ENCODE results near the gene MLX. TPM values are rescaled to one million over a fixed set of nuclear protein-coding genes. Genes with fewer than 3 reads are reported as not detected.

MLX gene
- total and polyA plus RNA-seq, 2 of the 8 experiments (the other 6 are each of a cell fraction or from before 2014, with no cell fraction given) = 27.0 to 27.5 TPM

DNA sequence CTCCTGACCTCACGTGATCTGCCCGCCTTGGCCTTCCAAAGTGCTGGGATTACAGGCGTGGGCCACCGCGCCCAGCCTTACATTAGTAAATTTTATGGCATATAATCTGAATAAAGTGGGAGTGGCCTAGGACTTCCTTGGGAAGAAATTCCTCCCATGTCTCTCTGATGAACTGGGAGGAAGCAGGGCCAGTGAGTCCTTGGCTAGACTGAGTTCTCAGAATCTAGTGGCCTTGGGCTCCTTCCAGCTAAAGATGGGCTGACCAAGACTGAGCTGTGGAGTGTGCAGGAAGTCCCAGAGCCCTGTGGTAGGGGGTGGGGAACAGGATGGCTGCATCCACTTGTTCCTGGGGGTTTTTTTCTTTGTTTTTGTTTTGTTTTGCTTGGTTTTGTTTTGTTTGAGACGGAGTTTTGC is 40.9 kb upstream of the MLX start:
- CTCF ChIA-PET (ENCODE audit: partially characterized antibody) = interaction anchor here (0.9 to 1.9 kb wide), 6 partner anchors 11 to 249 kb away, joined by 3 to 11 read pairs (median 6); no protein-coding TSS in a partner anchor
- POLR2A ChIA-PET (ENCODE audit: partially characterized antibody) = interaction anchor here (1.9 kb wide), 1 partner anchor 10 kb away, joined by 5 read pairs; the partner anchor contains the start of gene NAGLU
- 97% methylated on average over 6 of the region's 6 CpGs; no CpG with 5 or more reads in 1 of the 2 experiments for WGBS, 2 experiments (ENCODE audit: extremely low coverage in 1 of 2, insufficient coverage in 1 of 2, insufficient read length in 1 of 2, insufficient replicate concordance in 2 of 2, low coverage in 1 of 2, low lambda C conversion rate in 2 of 2, missing lambda C conversion rate in 1 of 2)
- no peak for TF ChIP-seq TAF1 (IDR thresholded peaks at IDR 0.05; ENCODE audit: low read depth, low read length)
- no peak for TF ChIP-seq EGR1 (IDR thresholded peaks at IDR 0.05; ENCODE audit: borderline replicate concordance, low read depth, low read length)
- TF ChIP-seq ZNF274 (IDR thresholded peaks at IDR 0.05; ENCODE audit: borderline replicate concordance, extremely low read depth, low read length) = no peak
- no peak for TF ChIP-seq PHF8 (conservative IDR thresholded peaks at IDR 0.05; ENCODE audit: low read depth, low read length)
- no peak for TF ChIP-seq BCL11A (IDR thresholded peaks at IDR 0.05; ENCODE audit: low read depth in 2 of 2, low read length in 2 of 2)
- no peak for TF ChIP-seq POU5F1 (IDR thresholded peaks at IDR 0.05; ENCODE audit: low read depth, low read length)
- TF ChIP-seq, protein P1, sequence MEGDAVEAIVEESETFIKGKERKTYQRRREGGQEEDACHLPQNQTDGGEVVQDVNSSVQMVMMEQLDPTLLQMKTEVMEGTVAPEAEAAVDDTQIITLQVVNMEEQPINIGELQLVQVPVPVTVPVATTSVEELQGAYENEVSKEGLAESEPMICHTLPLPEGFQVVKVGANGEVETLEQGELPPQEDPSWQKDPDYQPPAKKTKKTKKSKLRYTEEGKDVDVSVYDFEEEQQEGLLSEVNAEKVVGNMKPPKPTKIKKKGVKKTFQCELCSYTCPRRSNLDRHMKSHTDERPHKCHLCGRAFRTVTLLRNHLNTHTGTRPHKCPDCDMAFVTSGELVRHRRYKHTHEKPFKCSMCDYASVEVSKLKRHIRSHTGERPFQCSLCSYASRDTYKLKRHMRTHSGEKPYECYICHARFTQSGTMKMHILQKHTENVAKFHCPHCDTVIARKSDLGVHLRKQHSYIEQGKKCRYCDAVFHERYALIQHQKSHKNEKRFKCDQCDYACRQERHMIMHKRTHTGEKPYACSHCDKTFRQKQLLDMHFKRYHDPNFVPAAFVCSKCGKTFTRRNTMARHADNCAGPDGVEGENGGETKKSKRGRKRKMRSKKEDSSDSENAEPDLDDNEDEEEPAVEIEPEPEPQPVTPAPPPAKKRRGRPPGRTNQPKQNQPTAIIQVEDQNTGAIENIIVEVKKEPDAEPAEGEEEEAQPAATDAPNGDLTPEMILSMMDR (IDR thresholded peaks at IDR 0.05; ENCODE audit: control extremely low read depth in 1 of 3, insufficient read depth in 1 of 3, low read depth in 1 of 3, low read length in 3 of 3) = no peak
- TF ChIP-seq CHD1 (IDR thresholded peaks at IDR 0.05; ENCODE audit: low read depth, low read length) = no peak
- no peak for TF ChIP-seq CBX5 (IDR thresholded peaks at IDR 0.05; ENCODE audit: low read depth, low read length)
- TF ChIP-seq POLR2A (IDR thresholded peaks at IDR 0.05; ENCODE audit: control extremely low read depth in 1 of 2, low read depth in 2 of 2, low read length in 2 of 2) = no peak
- TF ChIP-seq TEAD4 (IDR thresholded peaks at IDR 0.05; ENCODE audit: low read depth, low read length) = no peak
- TF ChIP-seq RFX5 (IDR thresholded peaks at IDR 0.05; ENCODE audit: borderline replicate concordance, low read depth, low read length) = no peak

More for the DNA sequence above, 40.9 kb upstream of the MLX start:
- Histone ChIP-seq H3K4ac (replicated peaks; ENCODE audit: insufficient read length, low read depth, low read length) (no peak overlapping the region), H2AFZ (ENCODE audit: low read length) (no peak overlapping the region), H3K9ac (replicated peaks in 1 of 4; ENCODE audit: extremely low read depth in 1 of 4, low read depth in 3 of 4, low read length in 3 of 4) (no peak overlapping the region), H2BK12ac (ENCODE audit: low read depth, low read length) (no peak overlapping the region), H3K79me2 (ENCODE audit: control insufficient read depth in 1 of 2, insufficient read depth in 2 of 2, low read length in 2 of 2) (no peaks in the 10 kb centered on the region), H3K23ac (ENCODE audit: insufficient read length) (no peak overlapping the region), H3K27me3 (replicated peaks in 1 of 4; ENCODE audit: control insufficient read depth in 3 of 4, extremely low read depth in 1 of 4, insufficient read depth in 3 of 4, low read length in 3 of 4) (no peaks in the 10 kb centered on the region; a peak in 1 of 7 replicates), H4K91ac (replicated peaks; ENCODE audit: insufficient read length, low read length) (no peak overlapping the region), H2BK15ac (ENCODE audit: low read length) (no peak overlapping the region), H3K79me1 (ENCODE audit: low read depth, low read length) (no peaks in the 10 kb centered on the region), H3K4me2 (ENCODE audit: insufficient read depth in 1 of 2, low read depth in 2 of 2, low read length in 2 of 2) (no peak overlapping the region), H3K18ac (ENCODE audit: extremely low read depth, low read length) (no peak overlapping the region), H3K4me1 (replicated peaks in 1 of 4; ENCODE audit: control insufficient read depth in 3 of 4, insufficient read depth in 4 of 4, low read length in 3 of 4) (no peaks in the 10 kb centered on the region; a peak in 1 of 7 replicates), H2BK5ac (ENCODE audit: low read depth, low read length) (no peak overlapping the region), H3K27ac (ENCODE audit: low read depth, low read length) (no peak overlapping the region), H3K36me3 (ENCODE audit: control insufficient read depth in 2 of 4, insufficient read depth in 4 of 4, low read length in 3 of 4) (peaks cover 3 to 7% (median 4%) of the 10 kb centered on the region in 4 experiments; a peak in 5 of 8 replicates), H4K5ac (ENCODE audit: insufficient read length, low read depth, low read length) (no peak overlapping the region), H3K14ac (ENCODE audit: insufficient read length) (no peak overlapping the region), H4K20me1 (replicated peaks in 1 of 2; ENCODE audit: control insufficient read depth in 1 of 2, insufficient read depth in 2 of 2, low read length in 2 of 2) (no peaks in the 10 kb centered on the region), H2BK120ac (replicated peaks; ENCODE audit: low read depth, low read length) (no peak overlapping the region), H3K9me3 (ENCODE audit: insufficient read depth in 2 of 2, low read depth in 1 of 2, low read length in 1 of 2) (no peaks in the 10 kb centered on the region), H3K23me2 (ENCODE audit: low read depth, low read length) (no peaks in the 10 kb centered on the region), H2BK20ac (ENCODE audit: low read length) (no peak overlapping the region), H3K56ac (replicated peaks; ENCODE audit: insufficient read length, low read depth, low read length) (no peak overlapping the region), H4K8ac (ENCODE audit: extremely low read depth, insufficient read depth, low read length) (no peak overlapping the region), H3K4me3 (ENCODE audit: extremely low read depth in 1 of 4, insufficient read depth in 2 of 4, low read depth in 3 of 4, low read length in 4 of 4) (no peak overlapping the region), H2AK5ac (ENCODE audit: low read depth, low read length) (no peak overlapping the region)
- FAIRE-seq (no peak), DNase-seq (ENCODE audit: low read depth in 1 of 2, low spot score in 2 of 2) (no peak)
